Stomach (tissue), 9 donors: Measurements from ENCODE around the gene DHX57. TPM values are rescaled to one million over a fixed set of nuclear protein-coding genes. Genes with fewer than 3 reads are reported as not detected.
"Not testable (repeated sequence)": the region's sequence is repeated elsewhere in the genome, so short reads cannot be mapped to it uniquely, and the experiment has no call there.

Source experiments
- DNase-seq, 2 donors: peaks; one replicate each; pipeline versions ENCODE4 v3.0.0 to v3.0.0-alpha.2; 2013 to 2019
- H3K27ac ChIP-seq, 5 donors: fragments of 200-600 bp in 4 of 5; sonication (generic) in 4 of 5; one replicate each; pipeline ENCODE4 v1.5.1; 2013 to 2019; ENCODE audit warnings: mild to moderate bottlenecking in 1 of 5, moderate library complexity in 1 of 5
- H3K27me3 ChIP-seq, 3 donors: fragments of 200-600 bp; sonication (generic); one replicate each; pipeline ENCODE4 v1.5.1; 2017 to 2019; ENCODE audit warnings: mixed run types in 1 of 3
- H3K36me3 ChIP-seq, 4 donors: fragments of 200-600 bp; sonication (generic); 1 replicate in 3 of 4; 2 replicates in 1 of 4; pipeline ENCODE4 v1.5.1; 2016 to 2019
- H3K4me1 ChIP-seq, 4 donors: fragments of 200-600 bp; sonication (generic); one replicate each; pipeline ENCODE4 v1.5.1; 2016 to 2019
- H3K4me3 ChIP-seq, 4 donors: fragments of 200-600 bp; sonication (generic) in 3 of 4; one replicate each; pipeline ENCODE4 v1.5.1; 2016 to 2019; ENCODE audit warnings: mild to moderate bottlenecking in 1 of 4
- H3K9me3 ChIP-seq, 4 donors: fragments of 200-600 bp; sonication (generic); one replicate each; pipeline ENCODE4 v1.5.1; 2016 to 2019
- CTCF ChIP-seq, 7 experiments: fragments of 450-650 bp in 4 of 7; fragments of 200-600 bp in 3 of 7; sonication (generic) in 3 of 7; IDR thresholded peaks; one replicate each; pipeline ENCODE4 v1.5.1; 2016 to 2019; ENCODE audit warnings: antibody characterized with exemption in 7 of 7, control low read depth in 2 of 7, mild to moderate bottlenecking in 1 of 7
- EP300 ChIP-seq: sonication (generic); formaldehyde crosslinking; IDR thresholded peaks from one replicate; pipeline ENCODE4 v1.6.1; 2017; ENCODE audit warnings: antibody characterized with exemption
- POLR2A ChIP-seq, 4 donors: fragments of 450-650 bp; IDR thresholded peaks; one replicate each; pipeline ENCODE4 v1.6.1; 2016; ENCODE audit warnings: antibody characterized with exemption in 4 of 4, control low read depth in 2 of 4, mild to moderate bottlenecking in 1 of 4, moderate library complexity in 1 of 4
- POLR2AphosphoS5 ChIP-seq, 3 donors: sonication (generic); formaldehyde crosslinking; IDR thresholded peaks; one replicate each; pipeline ENCODE4 v1.6.1; 2016; ENCODE audit warnings: antibody characterized with exemption in 3 of 3
- WGBS, 5 donors: extraction: QIAGEN DNeasy Blood & Tissue Kit in 3 of 5; methylation state at CpG; one replicate each; pipeline versions ENCODE4 v1.1.5 to v1.1.7; 2013 to 2018; 5-methylcytosine and 5-hydroxymethylcytosine counted together
- intact Hi-C: fragments of 100-400 bp; cut with DNase I; formaldehyde crosslinking; loops from one replicate; pipeline ENCODE4 v1.15.1; 2023; ENCODE audit warnings: low total_unique reads
- polyA plus RNA-seq, 3 donors: library from polyadenylated mRNA; stranded (reverse); fragments of 200-250 nt; gene quantifications; one replicate each; pipeline ENCODE4 v1.2.3, GENCODE V29; 2013
- total RNA-seq, 5 donors: library from RNA; depleted of rRNA; stranded (reverse); fragments of >200 nt; gene quantifications; one replicate each; pipeline versions ENCODE4 v1.1.0 to v1.2.3, GENCODE V29; 2014 to 2016
- donor health status: healthy with polysubstance abuse.
- donor health status: Bipolar disorder and iron deficiency.
- donor health status: healthy.

DHX57 gene
- total and polyA plus RNA-seq, 8 donors: 4.1 to 29.9 (median 13.9) TPM

GRCh38 chr2:38828460-38828859 is 47.3 kb downstream of the DHX57 start:
- Histone ChIP-seq H3K4me1 (peaks cover 0 to 4% (median 0%) of the 10 kb centered on the region in 4 donors), H3K36me3 (peaks cover 1 to 70% (median 63%) of the 10 kb centered on the region in 4 donors), H3K27ac (no peak overlapping the region), H3K27me3 (no peaks in the 10 kb centered on the region), H3K9me3 (no peaks in the 10 kb centered on the region), H3K4me3 (no peak overlapping the region)
- TF ChIP-seq CTCF (IDR thresholded peaks at IDR 0.05) (no peak), POLR2A (IDR thresholded peaks at IDR 0.05) (no peak), EP300 (no peak), POLR2AphosphoS5 (IDR thresholded peaks at IDR 0.05) (no peak)
- WGBS, 5 donors: 76 to 86% (median 83%) methylated on average over 4 of the region's 4 CpGs
- intact Hi-C loops: no loop called here
- no peak for DNase-seq

- H3K27me3 ChIP-seq, H3K4me1 ChIP-seq, DNase-seq, H3K4me3 ChIP-seq, H3K9me3 ChIP-seq, intact Hi-C loops: not testable (repeated sequence)
- WGBS, 5 donors: 78 to 88% (median 82%) methylated on average over 10 of the region's 10 CpGs
- Histone ChIP-seq H3K27ac (peak overlapping the region in 1 of 5 donors; percentile 7), H3K36me3 (peaks cover 7 to 71% (median 63%) of the 10 kb centered on the region in 4 donors)
These were observed 48.1 kb downstream of the DHX57 start for GRCh38 chr2:38827539-38828145.

GRCh38 chr2:38825956-38826355 is 49.8 kb downstream of the DHX57 start:
- Histone ChIP-seq H3K27me3 (no peaks in the 10 kb centered on the region), H3K9me3 (no peaks in the 10 kb centered on the region), H3K36me3 (peaks cover 13 to 80% (median 71%) of the 10 kb centered on the region in 4 donors), H3K27ac (no peak overlapping the region), H3K4me1 (peaks cover 0 to 4% (median 0%) of the 10 kb centered on the region in 4 donors), H3K4me3 (no peak overlapping the region)
- intact Hi-C loops: no loop called here
- DNase-seq: no peak
- WGBS, 5 donors: 91 to 98% (median 95%) methylated on average over 2 of the region's 2 CpGs
- no peak for TF ChIP-seq CTCF (IDR thresholded peaks at IDR 0.05)
- no peak for TF ChIP-seq POLR2A (IDR thresholded peaks at IDR 0.05)
- TF ChIP-seq POLR2AphosphoS5 (IDR thresholded peaks at IDR 0.05): no peak
- TF ChIP-seq EP300: no peak

- Histone ChIP-seq H3K27me3 (no peaks in the 10 kb centered on the region), H3K4me3 (no peak overlapping the region), H3K27ac (no peak overlapping the region), H3K36me3 (peaks cover 13 to 74% (median 66%) of the 10 kb centered on the region in 4 donors), H3K4me1 (peaks cover 0 to 4% (median 0%) of the 10 kb centered on the region in 4 donors), H3K9me3 (no peaks in the 10 kb centered on the region)
- TF ChIP-seq EP300 (no peak), CTCF (IDR thresholded peaks at IDR 0.05) (no peak), POLR2AphosphoS5 (IDR thresholded peaks at IDR 0.05) (no peak), POLR2A (IDR thresholded peaks at IDR 0.05) (no peak)
- WGBS, 5 donors: 92 to 97% (median 93%) methylated on average over 2 of the region's 2 CpGs
- DNase-seq: no peak
- intact Hi-C loops: no loop called here
These were observed 50.8 kb downstream of the DHX57 start for GRCh38 chr2:38824906-38825305.

GRCh38 chr2:38823386-38823785 is 52.3 kb downstream of the DHX57 start:
- TF ChIP-seq EP300: no peak
- TF ChIP-seq POLR2A (IDR thresholded peaks at IDR 0.05): no peak
- TF ChIP-seq POLR2AphosphoS5 (IDR thresholded peaks at IDR 0.05): no peak
- TF ChIP-seq CTCF (IDR thresholded peaks at IDR 0.05): no peak
- peaks cover 13 to 87% (median 73%) of the 10 kb centered on the region in 4 donors for H3K36me3 ChIP-seq
- H3K4me3 ChIP-seq: no peak overlapping the region
- intact Hi-C loops: no loop called here
- H3K4me1 ChIP-seq: peaks cover 0 to 4% (median 0%) of the 10 kb centered on the region in 4 donors
- H3K27ac ChIP-seq: no peak overlapping the region
- H3K27me3 ChIP-seq: no peaks in the 10 kb centered on the region
- WGBS, 5 donors: 77 to 91% (median 89%) methylated on average over 5 of the region's 5 CpGs
- DNase-seq: no peak
- no peaks in the 10 kb centered on the region for H3K9me3 ChIP-seq
